PFSK-1 (cell line): ENCODE results near the gene LENG1.

Experiments
- FOXP2 ChIP-seq: optimal IDR thresholded peaks from 2 replicates; pipeline ENCODE3; 2011; ENCODE audit warnings: borderline replicate concordance, control low read depth, inconsistent platforms; ENCODE audit not compliant: insufficient read depth; ENCODE audit errors: extremely low read length, extremely low read depth
- POLR2AphosphoS5 ChIP-seq: IDR thresholded peaks from 2 replicates; pipeline ENCODE4 v1.6.1; 2012; ENCODE audit warnings: low read depth, mild to moderate bottlenecking, control low read depth, low read length, moderate library complexity
- TAF1 ChIP-seq: IDR thresholded peaks from 2 replicates; pipeline ENCODE4 v1.6.1; 2012; ENCODE audit warnings: low read length, control low read depth, borderline replicate concordance; ENCODE audit not compliant: insufficient read depth

DNA sequence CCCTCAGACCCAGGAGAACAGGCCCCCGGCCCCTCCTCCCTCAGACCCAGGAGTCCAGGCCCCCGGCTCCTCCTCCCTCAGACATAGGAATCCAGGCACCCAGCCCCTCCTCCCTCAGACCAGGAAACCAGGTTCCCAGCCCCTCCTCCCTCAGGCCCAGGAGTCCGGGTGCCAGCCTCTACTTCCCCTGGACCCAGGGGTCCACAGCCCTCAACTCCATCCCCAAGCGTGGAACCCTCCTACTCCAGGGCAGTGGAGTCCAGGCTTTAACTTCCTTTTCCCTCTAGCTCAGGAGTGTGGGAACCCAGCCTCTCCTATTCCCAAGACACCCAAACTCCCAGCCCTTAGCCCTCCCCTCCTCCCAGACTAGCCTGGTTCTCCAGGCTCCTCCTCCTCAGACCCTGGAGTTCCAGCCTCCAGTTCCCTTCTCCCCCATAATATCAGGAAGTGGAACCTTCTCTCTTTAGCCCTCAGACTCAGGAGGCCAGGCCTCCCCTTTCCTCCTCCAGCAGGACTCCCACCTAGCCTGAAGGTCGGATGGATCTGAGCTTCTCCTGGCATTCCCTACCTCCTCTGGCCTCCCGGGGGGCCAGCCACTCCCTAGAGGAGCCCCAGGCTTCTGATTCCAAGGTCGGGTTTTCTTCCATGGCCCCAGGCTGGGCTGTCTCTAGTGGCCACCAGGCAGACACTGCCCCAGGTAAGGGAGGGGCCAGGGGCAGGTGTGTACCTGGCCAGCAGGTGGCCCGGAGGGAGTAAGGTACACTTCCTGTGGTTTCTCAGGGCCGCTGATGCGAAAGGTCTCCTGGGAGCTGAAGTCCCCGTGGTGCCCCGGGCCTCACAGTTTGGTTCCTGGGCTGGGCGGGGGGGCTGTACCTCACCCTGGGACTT, 13.2 kb upstream of the LENG1 start, which contains the start of gene TMC4:
- TF ChIP-seq TAF1 (no peak), FOXP2 (no peak), POLR2AphosphoS5 (no peak)
